Liver (tissue), 9 donors: Measurements from ENCODE around the gene DCPS. TPM values are rescaled to one million over a fixed set of nuclear protein-coding genes. Genes with fewer than 3 reads are reported as not detected.

Experiments used
- DNase-seq: peaks from one replicate; pipeline ENCODE4 v3.0.0-alpha.2; 2017; ENCODE audit warnings: low spot score
- H3K27ac ChIP-seq, 2 donors: one replicate each; pipeline ENCODE4 v1.7.0; 2013; ENCODE audit warnings: inconsistent platforms in 2 of 2, low read length in 2 of 2, control low read depth in 1 of 2, low read depth in 1 of 2, mild to moderate bottlenecking in 1 of 2
- H3K27me3 ChIP-seq, 4 donors: one replicate each; pipeline versions ENCODE4 v1.6.1 to v1.7.0; 2013; ENCODE audit warnings: low read length in 3 of 4, inconsistent platforms in 1 of 4, mild to moderate bottlenecking in 1 of 4, moderate library complexity in 1 of 4; ENCODE audit not compliant: control insufficient read depth in 4 of 4, insufficient read depth in 4 of 4
- H3K36me3 ChIP-seq, 4 donors: one replicate each; pipeline versions ENCODE4 v1.6.1 to v1.7.0; 2013; ENCODE audit warnings: low read length in 3 of 4, mild to moderate bottlenecking in 3 of 4, low read depth in 1 of 4, moderate library complexity in 1 of 4; ENCODE audit not compliant: control insufficient read depth in 4 of 4, insufficient read depth in 3 of 4
- H3K4me1 ChIP-seq, 4 donors: one replicate each; pipeline versions ENCODE4 v1.6.1 to v1.7.0; 2013; ENCODE audit warnings: low read length in 3 of 4, mild to moderate bottlenecking in 3 of 4, moderate library complexity in 1 of 4; ENCODE audit not compliant: control insufficient read depth in 4 of 4, insufficient read depth in 4 of 4
- H3K4me3 ChIP-seq, 3 donors: one replicate each; pipeline versions ENCODE4 v1.6.1 to v1.7.0; 2013; ENCODE audit warnings: low read length in 3 of 3, control low read depth in 1 of 3, low read depth in 1 of 3, mild to moderate bottlenecking in 1 of 3
- H3K9ac ChIP-seq, 2 donors: one replicate each; pipeline ENCODE4 v1.7.0; 2013; ENCODE audit warnings: low read length in 2 of 2, mild to moderate bottlenecking in 2 of 2, moderate library complexity in 2 of 2, control low read depth in 1 of 2, low read depth in 1 of 2
- H3K9me3 ChIP-seq, 4 donors: one replicate each; pipeline versions ENCODE4 v1.6.1 to v1.7.0; 2013; ENCODE audit warnings: low read length in 3 of 4; ENCODE audit not compliant: control insufficient read depth in 4 of 4
- EGR1 ChIP-seq, 2 donors: IDR thresholded peaks; 2 replicates each; pipeline ENCODE4 v1.6.1; 2016 to 2018; ENCODE audit warnings: antibody characterized with exemption in 2 of 2, low read depth in 2 of 2
- FOXA1 ChIP-seq: IDR thresholded peaks from 2 replicates; pipeline ENCODE4 v1.6.1; 2016; ENCODE audit warnings: antibody characterized with exemption
- FOXA2 ChIP-seq: IDR thresholded peaks from 2 replicates; pipeline ENCODE4 v1.6.1; 2016; ENCODE audit warnings: antibody characterized with exemption
- GABPA ChIP-seq, 2 donors: IDR thresholded peaks in 1 of 2; conservative IDR thresholded peaks in 1 of 2; 2 replicates each; pipeline ENCODE4 v1.6.1; 2016; ENCODE audit warnings: antibody characterized with exemption in 2 of 2, mild to moderate bottlenecking in 1 of 2, moderate library complexity in 1 of 2
- HNF4A ChIP-seq, 2 donors: conservative IDR thresholded peaks; 2 replicates each; pipeline ENCODE4 v1.6.1; 2016; ENCODE audit warnings: antibody characterized with exemption in 2 of 2, mild to moderate bottlenecking in 2 of 2
- HNF4G ChIP-seq: IDR thresholded peaks from 2 replicates; pipeline ENCODE4 v1.6.1; 2016; ENCODE audit warnings: antibody characterized with exemption
- JUND ChIP-seq, 2 donors: IDR thresholded peaks; 2 replicates each; pipeline ENCODE4 v1.6.1; 2016; ENCODE audit warnings: antibody characterized with exemption in 2 of 2
- NR2F2 ChIP-seq: IDR thresholded peaks from 2 replicates; pipeline ENCODE4 v1.6.1; 2016; ENCODE audit warnings: antibody characterized with exemption
- RAD21 ChIP-seq, 2 donors: IDR thresholded peaks; 2 replicates each; pipeline ENCODE4 v1.6.1; 2016; ENCODE audit warnings: antibody characterized with exemption in 2 of 2, mild to moderate bottlenecking in 2 of 2
- RXRA ChIP-seq, 2 donors: IDR thresholded peaks; 2 replicates each; pipeline ENCODE4 v1.6.1; 2017 to 2018; ENCODE audit warnings: antibody characterized with exemption in 2 of 2, mild to moderate bottlenecking in 1 of 2
- SP1 ChIP-seq: IDR thresholded peaks from 2 replicates; pipeline ENCODE4 v1.6.1; 2018; ENCODE audit warnings: antibody characterized with exemption, mild to moderate bottlenecking
- TAF1 ChIP-seq: conservative IDR thresholded peaks from 2 replicates; pipeline ENCODE4 v1.6.1; 2016; ENCODE audit warnings: antibody characterized with exemption, mild to moderate bottlenecking
- YY1 ChIP-seq: IDR thresholded peaks from 2 replicates; pipeline ENCODE4 v1.6.1; 2016; ENCODE audit warnings: antibody characterized with exemption, mild to moderate bottlenecking
- WGBS: extraction: QIAGEN DNeasy Blood & Tissue Kit; methylation state at CpG from one replicate; pipeline ENCODE4 v1.1.7; 2013; 5-methylcytosine and 5-hydroxymethylcytosine counted together
- polyA plus RNA-seq, 2 donors: library from polyadenylated mRNA; stranded (reverse) in 1 of 2; unstranded in 1 of 2; fragments of 200-250 nt in 1 of 2; fragments of >200 nt in 1 of 2; fragmentation: Nextera tagmentation in 1 of 2; extraction: Ambion mirVana in 1 of 2; gene quantifications; one replicate each; pipeline versions ENCODE4 v1.2.1 to v1.2.3, GENCODE V29; 2013 to 2015
- total RNA-seq, 2 donors: library from RNA; depleted of rRNA; stranded (reverse); fragments of >200 nt; gene quantifications; one replicate each; pipeline ENCODE4 v1.2.3, GENCODE V29; 2014
- TF ChIP-seq, protein P1 (sequence below): IDR thresholded peaks from 2 replicates; pipeline ENCODE4 v1.6.1; 2016; ENCODE audit warnings: antibody characterized with exemption
- TF ChIP-seq, protein P2 (sequence below): fragments of 150-350 bp; IDR thresholded peaks from 2 replicates; pipeline ENCODE4 v1.5.1; 2017; ENCODE audit warnings: improper control_type of control experiment, low read depth, low read length; ENCODE audit not compliant: missing input control
- TF ChIP-seq, protein P3 (sequence below): IDR thresholded peaks from 2 replicates; pipeline ENCODE4 v1.6.1; 2016; ENCODE audit warnings: antibody characterized with exemption
- TF ChIP-seq, protein P4 (sequence below): IDR thresholded peaks from 2 replicates; pipeline ENCODE4 v1.6.1; 2016; ENCODE audit warnings: antibody characterized with exemption, mild to moderate bottlenecking
- TF ChIP-seq, protein P5 (sequence below): IDR thresholded peaks from 2 replicates; pipeline ENCODE4 v1.6.1; 2016; ENCODE audit warnings: antibody characterized with exemption
- donor health status: healthy.
- donor health status: healthy.
- donor health status: healthy.
- donor health status: healthy.
- donor health status: healthy.

DCPS gene
- total and polyA plus RNA-seq, 4 donors: 5.6 to 61.0 (median 19.0) TPM

DNA sequence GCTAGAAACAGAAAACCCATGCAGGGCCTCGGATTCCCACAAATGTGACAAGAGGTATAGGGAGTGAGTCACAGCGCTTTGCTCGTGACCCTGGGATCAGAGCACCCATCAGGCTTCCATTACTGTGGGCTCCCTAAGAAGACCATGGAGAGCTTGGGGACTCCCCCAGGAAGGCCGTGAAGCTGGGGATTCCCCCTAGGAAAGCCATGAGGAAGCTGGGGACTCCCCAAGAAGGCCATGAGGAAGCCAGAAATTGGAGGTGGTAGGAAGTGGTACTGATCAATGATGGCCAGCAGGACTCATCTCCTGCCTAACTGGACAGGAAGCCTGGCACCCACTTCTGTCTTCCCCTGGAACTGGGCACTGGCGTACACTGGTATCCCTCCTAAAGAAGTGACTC lies 10.1 kb upstream of the DCPS start:
- Histone ChIP-seq H3K27ac (no peak overlapping the region), H3K27me3 (no peaks in the 10 kb centered on the region), H3K4me3 (no peak overlapping the region), H3K4me1 (no peaks in the 10 kb centered on the region), H3K36me3 (peaks cover 7 to 43% (median 30%) of the 10 kb centered on the region in 4 donors), H3K9me3 (no peaks in the 10 kb centered on the region), H3K9ac (no peak overlapping the region)
- WGBS: 89% methylated on average over 5 of the region's 5 CpGs
- no peak for TF ChIP-seq HNF4A (conservative IDR thresholded peaks at IDR 0.05)
- no peak for TF ChIP-seq HNF4G
- TF ChIP-seq YY1: no peak
- no peak for TF ChIP-seq RXRA (IDR thresholded peaks at IDR 0.05)
- no peak for TF ChIP-seq TAF1
- no peak for TF ChIP-seq RAD21 (IDR thresholded peaks at IDR 0.05)
- TF ChIP-seq, protein P1, sequence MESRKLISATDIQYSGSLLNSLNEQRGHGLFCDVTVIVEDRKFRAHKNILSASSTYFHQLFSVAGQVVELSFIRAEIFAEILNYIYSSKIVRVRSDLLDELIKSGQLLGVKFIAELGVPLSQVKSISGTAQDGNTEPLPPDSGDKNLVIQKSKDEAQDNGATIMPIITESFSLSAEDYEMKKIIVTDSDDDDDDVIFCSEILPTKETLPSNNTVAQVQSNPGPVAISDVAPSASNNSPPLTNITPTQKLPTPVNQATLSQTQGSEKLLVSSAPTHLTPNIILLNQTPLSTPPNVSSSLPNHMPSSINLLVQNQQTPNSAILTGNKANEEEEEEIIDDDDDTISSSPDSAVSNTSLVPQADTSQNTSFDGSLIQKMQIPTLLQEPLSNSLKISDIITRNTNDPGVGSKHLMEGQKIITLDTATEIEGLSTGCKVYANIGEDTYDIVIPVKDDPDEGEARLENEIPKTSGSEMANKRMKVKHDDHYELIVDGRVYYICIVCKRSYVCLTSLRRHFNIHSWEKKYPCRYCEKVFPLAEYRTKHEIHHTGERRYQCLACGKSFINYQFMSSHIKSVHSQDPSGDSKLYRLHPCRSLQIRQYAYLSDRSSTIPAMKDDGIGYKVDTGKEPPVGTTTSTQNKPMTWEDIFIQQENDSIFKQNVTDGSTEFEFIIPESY: no peak
- no peak for TF ChIP-seq GABPA (IDR thresholded peaks at IDR 0.05 in 1 of 2, conservative IDR thresholded peaks at IDR 0.05 in 1 of 2)
- no peak for TF ChIP-seq FOXA1
- TF ChIP-seq SP1: no peak
- TF ChIP-seq, protein P2, sequence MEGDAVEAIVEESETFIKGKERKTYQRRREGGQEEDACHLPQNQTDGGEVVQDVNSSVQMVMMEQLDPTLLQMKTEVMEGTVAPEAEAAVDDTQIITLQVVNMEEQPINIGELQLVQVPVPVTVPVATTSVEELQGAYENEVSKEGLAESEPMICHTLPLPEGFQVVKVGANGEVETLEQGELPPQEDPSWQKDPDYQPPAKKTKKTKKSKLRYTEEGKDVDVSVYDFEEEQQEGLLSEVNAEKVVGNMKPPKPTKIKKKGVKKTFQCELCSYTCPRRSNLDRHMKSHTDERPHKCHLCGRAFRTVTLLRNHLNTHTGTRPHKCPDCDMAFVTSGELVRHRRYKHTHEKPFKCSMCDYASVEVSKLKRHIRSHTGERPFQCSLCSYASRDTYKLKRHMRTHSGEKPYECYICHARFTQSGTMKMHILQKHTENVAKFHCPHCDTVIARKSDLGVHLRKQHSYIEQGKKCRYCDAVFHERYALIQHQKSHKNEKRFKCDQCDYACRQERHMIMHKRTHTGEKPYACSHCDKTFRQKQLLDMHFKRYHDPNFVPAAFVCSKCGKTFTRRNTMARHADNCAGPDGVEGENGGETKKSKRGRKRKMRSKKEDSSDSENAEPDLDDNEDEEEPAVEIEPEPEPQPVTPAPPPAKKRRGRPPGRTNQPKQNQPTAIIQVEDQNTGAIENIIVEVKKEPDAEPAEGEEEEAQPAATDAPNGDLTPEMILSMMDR: no peak
- TF ChIP-seq FOXA2: no peak
- TF ChIP-seq, protein P3, sequence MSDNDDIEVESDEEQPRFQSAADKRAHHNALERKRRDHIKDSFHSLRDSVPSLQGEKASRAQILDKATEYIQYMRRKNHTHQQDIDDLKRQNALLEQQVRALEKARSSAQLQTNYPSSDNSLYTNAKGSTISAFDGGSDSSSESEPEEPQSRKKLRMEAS: no peak
- no peak for TF ChIP-seq NR2F2
- TF ChIP-seq EGR1 (IDR thresholded peaks at IDR 0.05; ENCODE audit: low read depth in 2 of 2): no peak
- no peak for TF ChIP-seq JUND (IDR thresholded peaks at IDR 0.05)
- TF ChIP-seq, protein P4, sequence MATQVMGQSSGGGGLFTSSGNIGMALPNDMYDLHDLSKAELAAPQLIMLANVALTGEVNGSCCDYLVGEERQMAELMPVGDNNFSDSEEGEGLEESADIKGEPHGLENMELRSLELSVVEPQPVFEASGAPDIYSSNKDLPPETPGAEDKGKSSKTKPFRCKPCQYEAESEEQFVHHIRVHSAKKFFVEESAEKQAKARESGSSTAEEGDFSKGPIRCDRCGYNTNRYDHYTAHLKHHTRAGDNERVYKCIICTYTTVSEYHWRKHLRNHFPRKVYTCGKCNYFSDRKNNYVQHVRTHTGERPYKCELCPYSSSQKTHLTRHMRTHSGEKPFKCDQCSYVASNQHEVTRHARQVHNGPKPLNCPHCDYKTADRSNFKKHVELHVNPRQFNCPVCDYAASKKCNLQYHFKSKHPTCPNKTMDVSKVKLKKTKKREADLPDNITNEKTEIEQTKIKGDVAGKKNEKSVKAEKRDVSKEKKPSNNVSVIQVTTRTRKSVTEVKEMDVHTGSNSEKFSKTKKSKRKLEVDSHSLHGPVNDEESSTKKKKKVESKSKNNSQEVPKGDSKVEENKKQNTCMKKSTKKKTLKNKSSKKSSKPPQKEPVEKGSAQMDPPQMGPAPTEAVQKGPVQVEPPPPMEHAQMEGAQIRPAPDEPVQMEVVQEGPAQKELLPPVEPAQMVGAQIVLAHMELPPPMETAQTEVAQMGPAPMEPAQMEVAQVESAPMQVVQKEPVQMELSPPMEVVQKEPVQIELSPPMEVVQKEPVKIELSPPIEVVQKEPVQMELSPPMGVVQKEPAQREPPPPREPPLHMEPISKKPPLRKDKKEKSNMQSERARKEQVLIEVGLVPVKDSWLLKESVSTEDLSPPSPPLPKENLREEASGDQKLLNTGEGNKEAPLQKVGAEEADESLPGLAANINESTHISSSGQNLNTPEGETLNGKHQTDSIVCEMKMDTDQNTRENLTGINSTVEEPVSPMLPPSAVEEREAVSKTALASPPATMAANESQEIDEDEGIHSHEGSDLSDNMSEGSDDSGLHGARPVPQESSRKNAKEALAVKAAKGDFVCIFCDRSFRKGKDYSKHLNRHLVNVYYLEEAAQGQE: no peak
- TF ChIP-seq, protein P5, sequence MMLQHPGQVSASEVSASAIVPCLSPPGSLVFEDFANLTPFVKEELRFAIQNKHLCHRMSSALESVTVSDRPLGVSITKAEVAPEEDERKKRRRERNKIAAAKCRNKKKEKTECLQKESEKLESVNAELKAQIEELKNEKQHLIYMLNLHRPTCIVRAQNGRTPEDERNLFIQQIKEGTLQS: no peak
- no peak for DNase-seq
